Activated effector memory CD4-positive, alpha-beta T cell treated with Interleukin-2 at 50 U/mL for 16 hours (primary cell): ENCODE results near the gene VDAC1.

Source experiments
- DNase-seq: peaks from one replicate; pipeline ENCODE4 v3.0.0-alpha.2; 2020

Gene VDAC1

GRCh38 chr5:133921979-133922378, 82.8 kb downstream of the VDAC1 start:
- DNase-seq, result no peak
